ENCODE results near the gene UNC45A.

The UNC45A gene

GRCh38 chr15:90968434-90968833, 33.3 kb downstream of the UNC45A start:
- DNase-seq: no peak

- DNase-seq: no peak
Measured at GRCh38 chr15:90970274-90970673, 35.2 kb downstream of the UNC45A start.

- no peak for DNase-seq
Measured at GRCh38 chr15:90972133-90972532, 37.0 kb downstream of the UNC45A start.

DNA sequence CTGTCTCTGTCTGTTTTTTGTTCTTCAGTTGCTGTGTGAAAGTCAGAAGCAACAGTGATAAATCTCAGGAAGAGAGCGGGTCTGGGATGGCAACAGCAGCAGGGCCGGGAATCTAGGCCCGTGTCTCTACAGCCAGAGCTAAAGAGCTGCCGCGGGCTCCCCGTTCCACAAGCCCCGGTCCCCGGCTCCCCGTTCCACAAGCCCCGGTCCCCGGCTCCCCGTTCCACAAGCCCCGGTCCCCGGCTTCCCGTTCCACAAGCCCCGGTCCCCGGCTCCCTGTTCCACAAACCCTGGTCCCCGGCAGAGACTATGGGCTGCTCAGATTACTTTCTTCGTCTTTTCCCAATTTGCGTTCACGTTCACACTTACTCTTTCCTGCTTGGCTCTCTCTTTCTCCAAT, 39.1 kb downstream of the UNC45A start:
- no peak for DNase-seq

GRCh38 chr15:90979582-90979981, 44.5 kb downstream of the UNC45A start:
- DNase-seq: no peak

- no peak for DNase-seq
Measured at GRCh38 chr15:90981681-90982080, 46.6 kb downstream of the UNC45A start.

DNA sequence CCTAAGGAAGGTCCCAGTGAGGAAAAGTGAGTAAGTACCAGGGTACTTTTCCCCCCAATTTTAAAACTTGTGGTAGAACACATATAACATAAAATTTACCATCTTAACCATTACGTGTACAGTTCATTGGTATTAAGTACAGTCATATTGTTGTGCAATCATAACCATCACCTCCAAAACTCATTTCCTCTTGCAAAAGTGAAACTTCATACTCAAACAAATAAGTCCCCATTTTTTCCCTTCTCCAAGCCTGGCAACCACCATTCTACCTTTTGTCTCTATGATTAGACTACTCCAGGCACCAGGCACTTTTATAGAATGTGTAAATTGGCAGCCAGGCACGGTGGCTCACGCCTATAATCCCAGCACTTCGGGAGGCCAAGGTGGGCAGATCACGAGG, 47.0 kb downstream of the UNC45A start:
- DNase-seq: no peak

DNA sequence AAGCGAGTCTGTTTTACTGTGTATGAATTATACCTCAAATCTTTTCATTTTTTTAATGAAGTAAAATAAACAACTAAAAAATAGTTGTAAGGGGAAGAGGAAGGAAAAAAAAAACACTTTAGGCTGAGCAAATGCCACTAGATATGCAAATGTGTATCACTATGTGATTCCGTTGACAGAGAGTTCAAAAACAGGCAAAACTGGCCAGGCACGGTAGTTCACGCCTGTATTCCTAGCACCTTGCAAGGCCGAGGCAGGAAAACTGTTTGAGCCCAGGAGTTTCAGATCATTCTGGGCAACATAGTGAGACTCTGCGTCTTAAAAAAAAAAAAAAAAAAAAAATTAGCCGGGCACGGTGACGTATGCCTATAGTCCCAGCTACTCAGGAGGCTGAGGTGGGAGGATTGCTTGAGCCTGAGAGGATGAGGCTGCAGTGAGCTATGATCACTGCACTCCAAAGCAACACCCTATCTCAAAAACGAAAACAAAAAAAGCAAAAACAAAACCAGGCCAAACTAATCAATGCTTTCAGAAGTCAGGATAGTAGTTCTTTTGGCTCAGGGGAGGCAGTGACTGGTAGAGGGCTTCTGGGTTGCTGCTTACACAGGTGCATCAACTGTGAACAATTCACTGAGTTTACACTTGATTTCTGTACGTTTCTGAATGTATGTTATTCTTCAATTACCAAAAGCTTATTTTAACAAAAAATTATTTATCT, 51.9 kb downstream of the UNC45A start:
- DNase-seq: no peak

- no peak for DNase-seq
Measured at GRCh38 chr15:90987561-90988141, 52.6 kb downstream of the UNC45A start.

DNA sequence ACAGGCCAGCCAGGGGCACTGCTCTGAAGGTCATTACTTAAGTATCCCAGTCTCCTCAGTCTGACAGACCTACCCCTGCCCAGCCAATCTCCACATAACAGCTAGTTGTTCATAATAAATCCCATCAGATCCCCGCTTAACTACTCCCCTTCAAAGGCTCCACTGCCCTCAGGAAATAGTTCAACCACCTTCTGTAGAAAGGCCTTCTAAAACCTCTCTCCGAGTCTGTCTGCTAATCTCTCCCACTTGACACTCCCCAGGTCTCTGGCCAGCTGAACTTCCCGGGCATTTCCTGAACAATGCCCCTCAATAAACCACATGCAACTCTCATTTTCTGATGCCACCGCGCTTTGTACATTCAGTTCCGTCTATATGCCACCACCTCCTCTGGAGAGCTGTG, 53.2 kb downstream of the UNC45A start:
- DNase-seq: no peak

- no peak for DNase-seq
Measured at GRCh38 chr15:90989040-90989768, 54.1 kb downstream of the UNC45A start.

DNA sequence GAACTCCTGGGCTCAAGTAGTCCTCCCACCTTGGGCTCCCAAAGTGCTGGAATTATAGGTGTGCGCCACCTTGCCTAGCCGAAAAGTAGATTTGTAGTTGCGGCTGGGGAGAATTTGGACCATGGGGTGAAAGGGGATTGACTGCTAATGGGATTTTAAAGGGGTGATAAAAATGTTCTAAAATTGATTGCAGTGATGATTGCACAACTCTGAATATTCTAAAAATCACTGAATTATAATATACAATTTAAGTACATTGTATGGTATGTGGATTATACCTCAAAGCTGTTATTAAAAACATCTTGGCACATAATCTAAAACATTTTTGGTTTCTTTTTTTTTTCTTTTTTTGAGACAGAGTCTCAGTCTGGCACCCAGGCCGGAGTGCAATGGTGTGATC, 55.4 kb downstream of the UNC45A start:
- no peak for DNase-seq

- no peak for DNase-seq
Measured at GRCh38 chr15:90991587-90992285, 56.7 kb downstream of the UNC45A start.

GRCh38 chr15:90994059-90994416, 59.0 kb downstream of the UNC45A start:
- no peak for DNase-seq

DNA sequence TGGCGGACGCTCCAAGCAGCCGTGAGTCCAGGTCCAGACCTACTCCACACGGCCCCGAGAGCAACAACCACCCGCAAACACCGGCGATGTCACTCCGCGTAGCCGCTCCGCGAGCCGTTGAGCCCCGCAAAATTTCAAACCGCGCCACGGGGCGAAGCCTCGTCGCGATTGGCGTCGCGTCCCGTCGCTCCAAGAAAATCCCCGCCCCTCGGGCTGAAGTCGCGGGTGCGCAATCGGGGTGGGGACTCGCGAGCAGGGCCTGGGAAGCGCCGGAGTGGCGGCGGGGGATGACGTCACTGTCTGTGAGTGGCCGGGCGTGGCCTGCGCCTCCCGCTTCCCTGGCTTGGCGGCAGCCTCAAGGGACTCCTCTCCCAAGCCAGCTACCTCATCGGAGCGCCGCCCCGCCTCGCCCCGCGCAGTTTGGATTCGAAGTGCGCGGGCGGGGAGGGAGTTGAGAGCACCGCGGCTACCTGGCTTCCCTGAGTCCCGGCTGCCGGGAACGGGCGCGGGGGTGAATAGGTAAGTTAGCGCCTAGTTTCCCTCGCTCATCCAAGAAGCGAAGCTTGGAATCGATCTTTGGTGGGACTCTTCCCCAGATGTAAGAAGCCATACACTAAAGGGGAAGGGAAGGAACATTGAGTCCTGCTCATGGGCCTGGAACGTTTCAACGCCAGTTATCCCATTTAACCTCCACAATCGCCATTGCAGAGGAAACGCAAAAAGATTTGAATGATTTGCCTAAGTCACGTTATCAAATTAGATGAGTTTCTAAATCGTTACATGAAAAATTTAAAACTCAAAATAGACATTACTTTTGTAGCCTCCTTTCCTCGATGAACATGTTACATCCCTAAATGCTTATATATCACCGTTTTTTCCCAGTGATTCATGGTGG, 59.6 kb downstream of the UNC45A start, which contains the start of gene PRC1:
PRC1 (minus strand) TSS at position 119 of the 895 bp plus-strand sequence; CDS start at position 1, 118 bp downstream.
- peak; percentile 83 for DNase-seq

DNA sequence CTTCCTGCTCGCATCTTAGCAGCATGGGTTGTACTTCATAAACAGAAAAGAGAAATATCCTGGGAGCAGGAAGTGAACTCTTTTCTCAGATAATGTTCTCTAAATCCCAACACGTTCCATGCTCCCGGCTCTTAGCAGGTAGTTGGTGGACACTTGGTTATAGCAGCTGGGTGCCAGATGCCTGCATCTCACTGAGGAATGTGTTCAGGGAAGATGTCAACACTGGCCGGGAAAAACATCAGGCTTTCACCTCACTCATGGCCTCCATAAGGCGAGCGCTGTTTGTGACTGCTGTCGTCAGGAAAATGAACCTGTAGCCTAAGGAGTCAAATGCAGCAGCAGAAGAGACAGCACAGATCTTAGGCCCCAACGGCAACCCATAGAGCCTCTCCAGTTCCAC, 63.7 kb downstream of the UNC45A start:
- DNase-seq: no peak

GRCh38 chr15:91001209-91001608, 66.1 kb downstream of the UNC45A start:
- DNase-seq: no peak

Measured in DMS 273 treated with DMSO at 0.1 percent for 48 hours (cell line).